Body of pancreas (tissue), 4 donors: ENCODE results near the gene RBM20.

Experiments used
- POLR2A ChIP-seq, 3 donors: fragments of 450-650 bp; IDR thresholded peaks; one replicate each; pipeline ENCODE4 v1.6.1; 2016; ENCODE audit warnings: antibody characterized with exemption in 3 of 3, mild to moderate bottlenecking in 2 of 3
- TF ChIP-seq, protein P1 (sequence below), 7 experiments: fragments of 450-650 bp in 4 of 7; fragments of 200-600 bp in 3 of 7; sonication (generic) in 3 of 7; IDR thresholded peaks; one replicate each; pipeline ENCODE4 v1.5.1; 2016 to 2019; ENCODE audit warnings: antibody characterized with exemption in 7 of 7

- TF ChIP-seq, protein P1, sequence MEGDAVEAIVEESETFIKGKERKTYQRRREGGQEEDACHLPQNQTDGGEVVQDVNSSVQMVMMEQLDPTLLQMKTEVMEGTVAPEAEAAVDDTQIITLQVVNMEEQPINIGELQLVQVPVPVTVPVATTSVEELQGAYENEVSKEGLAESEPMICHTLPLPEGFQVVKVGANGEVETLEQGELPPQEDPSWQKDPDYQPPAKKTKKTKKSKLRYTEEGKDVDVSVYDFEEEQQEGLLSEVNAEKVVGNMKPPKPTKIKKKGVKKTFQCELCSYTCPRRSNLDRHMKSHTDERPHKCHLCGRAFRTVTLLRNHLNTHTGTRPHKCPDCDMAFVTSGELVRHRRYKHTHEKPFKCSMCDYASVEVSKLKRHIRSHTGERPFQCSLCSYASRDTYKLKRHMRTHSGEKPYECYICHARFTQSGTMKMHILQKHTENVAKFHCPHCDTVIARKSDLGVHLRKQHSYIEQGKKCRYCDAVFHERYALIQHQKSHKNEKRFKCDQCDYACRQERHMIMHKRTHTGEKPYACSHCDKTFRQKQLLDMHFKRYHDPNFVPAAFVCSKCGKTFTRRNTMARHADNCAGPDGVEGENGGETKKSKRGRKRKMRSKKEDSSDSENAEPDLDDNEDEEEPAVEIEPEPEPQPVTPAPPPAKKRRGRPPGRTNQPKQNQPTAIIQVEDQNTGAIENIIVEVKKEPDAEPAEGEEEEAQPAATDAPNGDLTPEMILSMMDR (IDR thresholded peaks at IDR 0.05), result no peak
- TF ChIP-seq POLR2A (IDR thresholded peaks at IDR 0.05), result no peak
Observed at GRCh38 chr10:110862961-110863360, 218.8 kb downstream of the RBM20 start.
